Umbilical cord (tissue), 2 donors: Measurements from ENCODE around the gene PTPRR. TPM values are rescaled to one million over a fixed set of nuclear protein-coding genes. Genes with fewer than 3 reads are reported as not detected.
A peak's percentile ranks its signal among the peaks of the same experiment; 100 is the strongest.
"Not testable (repeated sequence)": the region's sequence is repeated elsewhere in the genome, so short reads cannot be mapped to it uniquely, and the experiment has no call there.

Source experiments
- DNase-seq: peaks from one replicate; pipeline ENCODE4 v3.0.0-alpha.2; 2015; ENCODE audit warnings: low spot score
- total RNA-seq: library from RNA; depleted of rRNA; stranded (reverse); fragments of >200 nt; gene quantifications from one replicate; pipeline ENCODE4 v1.2.3, GENCODE V29; 2014; ENCODE audit warnings: low replicate concordance; ENCODE audit not compliant: insufficient read depth

PTPRR gene
- total RNA-seq, 1 donor from 2014 or later = 17.3 TPM

DNA sequence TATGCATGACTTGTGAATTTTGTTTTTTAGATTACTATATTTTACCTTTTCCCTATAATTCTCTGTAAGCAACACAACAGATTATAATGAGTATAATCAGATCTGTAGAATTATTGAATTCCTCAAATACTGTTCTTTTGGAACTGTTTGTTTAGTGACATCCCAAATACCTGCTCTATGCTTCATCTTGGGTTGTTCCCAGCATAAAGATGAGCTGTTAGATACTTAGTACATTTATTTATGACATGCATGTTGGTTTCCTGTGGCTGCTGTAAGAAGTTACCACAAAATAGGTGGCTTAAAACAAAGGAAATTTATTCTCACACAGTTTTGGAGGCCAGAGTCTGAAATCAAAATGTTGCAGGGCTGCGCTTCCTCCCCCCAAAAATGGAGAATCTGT lies 78.4 kb downstream of the PTPRR start:
- no peak for DNase-seq

DNA sequence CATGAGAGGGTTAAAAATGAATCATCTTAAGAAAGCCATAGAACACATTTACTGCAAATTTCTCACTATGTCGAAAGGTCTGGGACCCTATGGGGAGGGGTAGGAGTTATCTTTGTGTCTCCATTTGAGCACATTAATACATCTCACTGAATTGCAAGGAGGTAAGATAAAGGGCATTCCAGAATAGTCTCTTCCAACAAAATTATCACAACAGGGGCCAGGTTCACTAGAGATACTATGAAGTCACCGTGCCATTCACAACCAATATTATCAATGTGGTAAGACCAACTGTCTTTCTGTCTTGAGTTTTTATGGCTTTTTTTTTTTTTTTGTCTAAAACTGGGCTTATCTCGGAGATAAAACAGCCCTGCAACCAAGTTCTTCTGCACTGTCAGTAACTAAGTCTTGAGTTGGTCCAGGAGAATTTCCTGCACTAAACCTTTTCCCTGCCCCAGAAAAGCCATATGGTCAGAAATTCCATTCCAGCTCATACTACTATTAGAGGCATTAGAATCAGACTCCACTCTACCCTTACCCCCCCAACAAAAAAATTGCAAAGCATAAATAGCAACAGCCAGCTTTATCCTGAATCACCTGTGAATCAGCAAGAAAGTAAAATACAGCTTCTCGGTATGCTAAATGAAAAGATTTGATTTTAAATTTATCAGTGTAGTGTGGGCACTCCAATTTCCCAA lies 79.7 kb downstream of the PTPRR start:
- DNase-seq = peak; percentile 71

DNA sequence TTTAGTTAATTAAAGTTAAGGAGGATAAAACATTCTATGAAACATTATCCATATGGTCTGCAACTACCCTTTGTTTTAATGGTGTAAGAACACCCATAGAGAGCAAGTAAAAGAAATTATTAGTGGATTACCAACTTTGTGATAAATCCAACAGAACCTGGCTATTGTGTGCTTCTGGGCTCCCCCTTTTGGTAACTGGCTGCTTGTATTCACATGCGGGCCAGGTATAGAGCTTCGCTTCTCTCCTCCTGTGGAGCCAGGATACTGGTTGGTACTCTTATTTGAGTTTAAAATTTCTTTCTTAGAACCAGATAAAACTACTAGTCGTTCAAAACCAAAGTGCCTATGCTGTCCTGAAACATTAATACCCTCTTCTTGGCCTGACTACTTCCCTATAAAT lies 81.0 kb downstream of the PTPRR start:
- DNase-seq = no peak

DNA sequence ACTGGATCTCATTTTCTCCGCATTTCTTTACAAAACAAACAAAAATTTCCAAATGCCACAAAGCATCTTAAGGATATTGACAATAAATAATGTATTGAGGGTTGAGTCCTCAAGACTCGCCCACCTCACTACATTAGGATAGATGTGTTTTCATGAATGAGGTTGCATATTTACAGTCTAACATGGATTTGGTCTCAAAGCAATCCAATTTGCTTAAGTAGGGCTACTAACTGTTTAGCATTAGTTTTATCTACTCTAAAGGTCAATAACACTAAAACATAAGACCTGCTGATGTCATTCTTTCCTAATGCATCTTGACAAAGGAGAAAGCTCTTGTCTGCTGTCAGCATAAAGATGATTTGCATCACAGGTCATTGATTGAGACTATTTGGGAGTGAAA lies 82.4 kb downstream of the PTPRR start:
- no peak for DNase-seq

DNA sequence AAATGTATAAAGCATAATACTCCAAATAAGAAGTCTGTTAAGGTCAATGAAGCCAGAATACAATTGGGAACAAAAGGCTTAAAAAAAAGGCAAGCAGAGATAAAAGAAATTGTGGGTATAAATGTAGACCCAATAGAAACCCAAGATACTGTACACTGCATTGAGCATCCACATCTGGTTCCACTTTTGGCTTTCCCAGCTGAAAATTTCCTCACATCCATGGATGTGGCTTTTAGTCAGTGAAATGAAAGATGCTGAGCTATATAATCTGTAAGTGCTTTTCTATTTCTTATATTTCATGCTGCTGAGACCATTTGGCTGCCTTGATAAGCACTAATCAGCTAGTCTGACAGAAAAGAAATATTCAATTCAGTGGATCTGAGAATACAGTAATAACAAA lies 83.5 kb downstream of the PTPRR start:
- DNase-seq = no peak

DNA sequence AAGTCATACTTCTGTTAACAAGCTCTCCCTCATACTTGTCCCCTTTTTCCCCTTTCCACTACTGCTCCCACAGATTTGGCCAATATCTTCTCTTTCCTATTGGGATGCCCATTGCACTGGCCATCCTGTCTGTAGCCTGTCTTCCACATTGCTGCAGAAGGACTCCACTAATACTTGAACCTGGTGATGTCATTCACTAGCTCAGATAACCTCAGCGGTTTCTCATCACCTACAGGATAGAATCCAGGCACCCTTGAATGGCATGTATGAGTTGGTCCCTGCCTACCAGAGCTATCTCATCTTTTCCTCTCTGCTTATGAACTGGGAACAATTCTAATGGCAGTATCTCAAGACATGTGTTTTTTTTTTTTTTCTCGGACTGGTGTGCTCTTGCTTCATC lies 84.6 kb downstream of the PTPRR start:
- no peak for DNase-seq

DNA sequence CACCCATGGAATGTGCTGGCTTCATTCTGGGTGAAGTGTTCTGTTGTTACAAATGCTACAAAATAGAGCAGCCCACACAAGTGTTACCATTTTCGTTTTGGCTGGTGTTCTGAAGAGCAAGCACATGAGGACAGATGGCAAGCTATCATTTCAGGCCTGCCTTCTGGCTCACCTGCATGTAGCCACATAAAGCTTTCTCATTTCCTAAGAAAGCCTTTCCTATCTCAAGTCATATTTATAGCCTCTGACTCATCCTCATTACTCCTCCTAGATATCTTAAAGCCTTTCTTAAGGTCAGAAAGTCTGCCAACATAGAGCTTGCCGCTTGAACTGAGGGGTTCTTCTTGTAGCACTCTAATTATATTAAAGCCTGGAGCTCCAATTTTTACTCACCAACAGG lies 89.0 kb downstream of the PTPRR start:
- peak; percentile 65 for DNase-seq

DNA sequence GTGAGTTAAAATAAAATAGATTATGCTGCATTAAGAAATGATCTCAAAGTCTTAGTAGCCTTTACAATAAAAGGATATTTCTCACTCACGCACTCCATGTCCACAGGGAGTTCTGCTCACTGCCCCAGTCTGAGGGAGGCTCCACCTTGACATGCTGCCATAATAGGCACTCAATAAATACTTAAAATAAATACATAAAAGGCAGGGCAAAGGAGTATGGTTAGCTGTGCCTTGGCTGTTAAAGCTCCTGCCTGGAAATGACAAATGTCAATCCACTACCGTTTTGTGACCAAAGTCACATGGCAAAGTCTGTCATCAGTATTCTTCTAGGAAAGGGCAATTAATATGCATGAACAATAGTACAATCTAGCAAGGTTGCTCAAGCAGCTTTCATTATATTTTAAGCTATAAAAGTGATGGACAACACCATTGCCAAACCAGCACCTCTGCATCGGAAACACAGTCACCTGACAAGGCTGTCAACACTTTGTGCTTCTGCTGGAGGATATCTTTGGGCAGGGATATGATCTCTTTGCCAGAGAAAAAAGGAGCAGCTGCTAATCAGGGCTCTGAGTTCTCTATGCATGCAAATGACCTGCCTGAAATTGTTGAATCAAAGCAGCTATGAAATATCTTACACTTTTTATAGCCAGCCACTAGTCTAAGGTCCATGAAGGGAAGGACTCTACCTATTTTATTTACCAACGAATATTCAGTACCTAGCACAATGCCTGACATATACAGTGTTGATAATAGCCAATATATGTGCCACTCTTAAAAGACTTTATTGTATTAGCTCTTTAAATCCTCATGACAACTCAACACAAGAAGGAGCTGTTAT lies 90.1 kb downstream of the PTPRR start:
- no peak for DNase-seq

DNA sequence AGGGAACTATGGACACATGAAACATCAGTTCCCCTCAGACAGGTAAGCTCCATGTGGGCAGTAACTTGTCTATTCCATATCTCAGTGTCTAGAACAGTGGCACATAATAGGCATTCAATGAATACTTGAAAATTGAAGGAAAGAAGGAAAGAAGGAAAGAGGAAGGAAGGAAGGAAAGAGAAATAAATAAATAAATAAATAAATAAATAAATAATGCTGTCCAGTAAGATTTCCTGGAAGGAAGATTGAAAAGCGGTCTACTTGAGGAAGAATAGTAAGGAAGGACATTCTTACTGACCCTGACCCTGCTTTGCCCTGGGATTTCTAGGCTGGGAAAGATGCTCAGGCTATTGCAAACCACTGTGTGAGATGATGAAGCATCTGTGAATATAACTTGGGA lies 91.5 kb downstream of the PTPRR start:
- DNase-seq = no peak

DNA sequence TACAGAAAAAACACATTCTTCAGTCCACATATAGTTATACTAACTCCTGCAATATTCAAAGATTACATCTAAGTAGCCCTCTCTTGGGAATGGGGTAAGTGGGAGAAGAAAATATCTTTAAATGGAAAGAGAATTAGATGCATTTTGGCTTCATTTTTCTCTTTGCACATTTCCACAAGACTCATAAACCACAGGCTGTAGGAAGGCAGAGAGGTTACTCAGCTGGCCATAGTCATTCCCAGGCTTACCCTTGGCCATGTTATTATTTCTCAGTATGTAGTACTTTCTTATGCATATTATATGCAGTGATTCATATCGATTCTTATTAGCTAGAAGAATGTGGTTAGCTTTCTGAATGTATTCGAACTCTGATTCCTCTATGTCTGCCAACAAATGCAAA lies 92.2 kb downstream of the PTPRR start:
- DNase-seq = no peak

DNA sequence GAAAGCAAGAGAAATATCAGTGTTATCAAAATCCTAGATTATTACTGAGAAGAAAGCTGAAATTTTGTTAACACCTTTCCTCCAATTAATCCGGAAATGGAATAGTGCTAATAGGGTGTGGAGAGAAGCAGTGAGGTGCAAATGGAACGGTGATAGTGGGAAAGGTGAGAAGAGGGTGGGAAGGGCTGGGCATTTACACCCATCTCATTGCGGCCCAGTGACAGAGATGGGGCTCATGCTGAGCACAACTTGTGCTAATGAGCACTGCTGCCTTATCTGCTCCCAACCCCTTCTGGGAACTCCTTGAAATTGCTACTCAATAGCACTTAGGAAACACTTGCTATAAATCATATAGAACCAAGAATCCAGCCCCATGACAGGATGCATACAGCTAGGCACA lies 94.4 kb downstream of the PTPRR start:
- DNase-seq = no peak

DNA sequence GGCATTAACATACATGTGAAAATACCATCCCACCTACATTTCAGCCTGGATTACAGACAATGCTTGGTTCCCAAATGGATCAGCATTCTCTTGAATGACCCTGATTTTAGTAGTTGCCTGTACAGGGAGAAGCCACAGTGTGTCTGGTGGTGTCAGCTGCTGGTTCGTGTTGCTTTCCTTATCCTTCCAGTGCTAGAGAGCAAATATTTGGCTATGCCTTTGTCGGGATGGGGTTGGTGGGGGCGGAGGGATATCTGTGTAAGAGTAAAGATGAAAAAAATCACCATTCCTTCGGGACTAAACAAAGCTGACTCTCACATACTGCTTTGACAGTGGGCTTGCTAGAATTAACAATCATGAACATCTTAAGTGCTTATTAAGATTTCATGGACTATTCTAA lies 96.0 kb downstream of the PTPRR start:
- DNase-seq = no peak

DNA sequence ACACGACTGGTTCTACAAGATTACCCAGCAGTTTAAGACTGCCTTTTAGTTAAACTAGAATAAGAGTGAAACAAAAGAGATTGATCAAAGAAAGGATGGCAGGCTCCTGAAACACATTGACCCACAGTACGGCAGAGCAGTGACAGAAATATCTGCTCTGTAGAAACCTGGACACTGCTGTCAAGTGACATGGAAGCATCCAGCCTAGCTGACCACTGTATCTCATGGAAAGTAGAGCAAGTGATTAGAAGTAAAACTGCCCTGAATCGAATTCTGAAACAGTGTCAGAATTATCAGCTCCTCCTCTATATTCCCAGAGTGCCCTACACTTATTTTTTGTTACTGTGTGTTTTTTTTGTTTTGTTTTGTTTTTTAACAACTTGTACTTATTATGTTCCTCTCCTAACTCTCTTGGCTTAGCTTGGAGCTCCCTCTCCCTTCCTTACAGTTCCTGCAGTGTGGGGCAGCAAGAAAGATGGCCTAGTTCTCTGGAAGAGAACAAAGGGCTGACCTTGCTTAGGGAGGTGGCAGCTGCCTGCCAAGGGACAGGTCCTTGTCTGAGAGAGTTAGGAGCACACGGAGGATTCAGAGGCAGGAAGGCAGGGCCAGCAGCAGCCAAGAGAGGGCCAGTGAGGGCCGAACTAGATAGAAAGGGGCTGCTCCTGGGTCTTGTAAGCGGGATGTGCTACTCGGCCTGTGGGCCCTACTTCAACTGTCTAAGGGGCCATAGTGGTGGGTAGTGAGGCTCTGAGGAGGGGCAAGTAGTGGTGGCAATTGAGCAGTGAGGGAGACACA lies 97.2 kb downstream of the PTPRR start:
- no peak for DNase-seq

DNA sequence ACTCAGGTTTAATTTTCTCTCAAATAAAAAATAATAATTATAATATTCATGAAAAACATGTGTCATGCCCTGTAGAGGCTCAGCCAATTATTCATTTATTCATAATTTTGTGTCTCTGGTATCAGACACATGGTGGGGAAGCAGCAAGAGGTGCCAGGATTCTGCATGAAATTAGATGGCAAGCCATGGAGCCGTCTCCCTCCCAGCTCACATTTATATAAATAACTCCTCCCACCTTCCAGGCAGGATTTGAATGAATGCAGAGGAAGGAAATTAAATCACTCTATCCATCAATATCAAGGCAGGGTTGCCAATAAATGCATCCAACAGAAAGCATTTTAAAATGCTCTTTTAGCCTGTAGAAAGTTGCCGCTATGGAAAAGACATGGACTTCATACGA lies 98.1 kb downstream of the PTPRR start:
- no peak for DNase-seq

DNA sequence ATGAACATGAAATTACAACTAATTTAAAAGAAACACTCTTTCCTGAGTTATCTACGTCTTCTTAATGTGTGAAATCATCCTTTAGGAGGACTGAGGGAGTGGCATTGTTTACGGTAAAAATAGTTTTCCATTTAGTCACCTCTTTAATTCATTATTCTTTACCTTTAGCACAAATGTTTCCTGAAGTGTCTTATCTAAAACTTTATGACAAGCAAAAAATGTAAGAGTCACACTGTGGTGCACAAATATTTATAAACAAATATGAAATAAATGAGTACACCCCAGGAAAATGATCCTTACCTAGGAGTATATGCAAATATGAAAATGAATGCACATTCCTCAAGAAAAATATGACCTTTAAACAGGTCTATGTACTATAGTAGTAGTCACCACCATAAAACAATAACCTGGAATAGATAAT lies 104.6 kb downstream of the PTPRR start:
- no peak for DNase-seq

DNA sequence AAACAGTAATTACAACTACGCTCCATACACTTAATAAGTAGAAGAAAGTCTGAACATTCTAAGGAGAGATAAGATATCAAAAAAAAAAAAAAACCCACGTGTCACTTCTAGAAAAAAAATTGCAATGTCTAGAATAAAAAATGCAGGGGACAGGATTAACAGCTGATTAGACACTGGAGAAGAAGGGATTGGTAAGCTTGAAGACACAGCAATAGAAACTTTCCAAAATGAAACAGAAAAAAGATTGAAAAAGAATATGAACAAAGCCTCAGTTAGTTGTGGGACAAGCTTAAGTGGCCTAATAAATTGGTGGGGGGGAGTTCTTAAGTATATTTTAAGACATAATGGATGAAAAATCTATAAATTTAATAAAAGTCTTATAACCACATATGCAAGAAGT lies 105.5 kb downstream of the PTPRR start:
- DNase-seq = no peak

DNA sequence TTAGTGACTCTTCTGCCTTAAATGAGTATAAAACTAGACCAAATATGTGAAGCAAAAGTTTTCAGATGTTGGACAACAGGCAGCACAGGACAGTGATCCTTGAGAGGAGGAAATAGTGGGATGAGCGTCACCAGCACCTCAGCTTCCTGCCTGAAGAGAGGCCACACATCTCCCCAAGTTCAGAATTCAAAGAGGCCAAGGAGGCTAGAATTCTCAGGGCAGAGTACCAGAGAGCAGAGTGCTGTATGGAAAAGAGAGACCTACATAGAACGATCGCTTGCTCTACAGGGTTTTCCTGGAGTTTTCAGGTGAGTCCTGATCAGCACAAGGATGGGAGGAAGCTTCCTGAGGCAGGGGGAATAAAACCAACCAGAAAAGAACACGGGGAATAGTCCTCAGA lies 107.0 kb downstream of the PTPRR start:
- DNase-seq = no peak

DNA sequence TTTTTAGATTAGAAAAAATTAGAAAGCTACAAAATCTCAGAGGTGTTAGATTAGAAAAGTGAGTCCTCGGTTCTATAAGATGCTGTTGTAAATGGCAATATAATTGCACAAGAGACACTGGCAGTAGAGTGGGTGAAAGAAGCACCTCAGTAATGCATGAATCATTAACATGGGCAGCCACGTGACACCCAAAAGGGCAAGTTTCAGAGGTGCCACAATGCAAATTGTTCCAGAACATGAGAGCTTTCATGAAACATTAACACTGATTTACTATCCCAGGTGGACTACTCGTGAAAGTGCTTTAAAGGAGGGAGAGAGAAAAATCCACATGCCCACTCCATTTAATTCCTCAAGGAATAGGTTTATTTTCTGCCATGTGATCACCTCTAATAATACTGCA lies 108.4 kb downstream of the PTPRR start:
- no peak for DNase-seq

DNA sequence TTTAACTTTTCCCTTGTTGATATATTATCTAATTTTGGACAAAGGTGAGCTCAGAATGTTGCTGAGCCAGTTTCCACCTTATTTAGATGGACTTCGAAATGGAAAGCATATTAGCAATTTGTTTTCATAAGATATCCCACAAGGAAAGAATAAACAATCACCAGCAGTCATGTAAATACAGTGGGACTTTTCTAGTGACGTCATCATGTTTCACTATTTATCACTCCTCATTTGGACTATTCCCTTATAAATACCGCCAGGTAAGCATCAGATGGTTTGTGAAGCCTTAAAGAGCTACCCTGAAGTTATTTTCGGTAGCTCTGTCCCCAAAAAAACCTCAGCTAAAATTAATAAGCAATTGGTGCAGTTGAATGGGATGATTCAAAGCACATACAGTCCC lies 110.7 kb downstream of the PTPRR start:
- DNase-seq = no peak

DNA sequence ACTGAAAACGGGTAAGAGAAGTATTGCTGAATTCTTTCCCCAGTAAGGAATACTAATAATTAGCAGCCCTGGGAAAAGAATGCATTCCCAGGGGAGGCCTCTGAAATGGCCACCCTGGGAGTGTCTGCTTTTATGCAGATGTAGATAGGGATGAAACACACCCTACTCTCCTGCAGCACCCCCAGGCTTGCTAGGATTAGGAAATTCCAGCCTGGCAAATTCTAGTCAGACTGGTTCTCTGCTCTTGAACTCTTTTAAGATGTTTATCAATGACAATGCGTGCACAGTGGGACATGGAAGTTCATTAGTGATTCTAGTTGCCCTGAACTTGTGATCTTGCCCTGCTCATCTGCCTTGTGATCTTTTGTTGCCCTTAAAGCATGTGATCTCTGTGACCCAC lies 112.5 kb downstream of the PTPRR start:
- DNase-seq = not testable (repeated sequence)

DNA sequence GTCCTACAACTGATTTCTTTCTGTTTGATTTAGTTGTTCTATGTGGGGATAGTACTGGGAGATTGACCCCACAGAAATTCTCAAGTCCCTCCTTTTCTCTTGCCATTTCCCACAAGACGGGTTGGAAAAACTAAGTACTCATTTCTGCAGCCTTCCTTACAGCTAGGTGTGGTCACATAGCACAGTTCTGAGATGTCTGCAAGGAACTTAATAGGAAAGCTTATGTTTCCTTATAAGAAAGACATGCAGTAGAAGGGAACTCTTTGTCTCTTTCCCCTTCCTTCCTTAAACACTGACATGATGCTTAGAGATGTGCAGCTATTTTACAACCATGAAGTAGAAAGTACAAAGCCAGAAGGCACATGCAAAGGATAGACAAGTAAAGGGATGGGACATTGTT lies 113.7 kb downstream of the PTPRR start:
- DNase-seq = no peak

DNA sequence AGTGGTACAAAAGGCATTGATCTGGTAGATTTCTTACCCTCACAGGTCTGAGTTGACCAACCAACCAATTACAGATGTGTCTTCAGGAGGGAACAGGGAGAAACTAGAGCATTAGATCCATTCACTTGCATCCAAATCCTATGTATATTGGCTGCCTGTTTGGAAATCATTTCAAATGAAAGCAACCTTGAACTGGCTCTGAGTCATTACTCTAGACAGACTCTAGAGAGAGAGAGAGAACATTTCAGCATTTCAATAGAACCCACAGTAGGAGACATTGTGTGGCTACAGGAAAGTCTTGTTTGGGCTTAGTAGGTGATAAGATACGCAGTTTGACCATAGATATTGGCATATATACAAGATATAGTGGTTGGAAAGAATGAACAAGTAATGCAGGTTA lies 114.5 kb downstream of the PTPRR start:
- DNase-seq = no peak
